Measurements from ENCODE around the gene TNFSF15.

GRCh38 chr9:114798101-114798500, 7.7 kb downstream of the TNFSF15 start:
- TF ChIP-seq CTCF (IDR thresholded peaks at IDR 0.05) (no peak), EZH2 (IDR thresholded peaks at IDR 0.05; ENCODE audit: borderline replicate concordance, insufficient read depth, low read depth, low read length, poor library complexity, severe bottlenecking) (no peak)
